DOHH2 (cell line): ENCODE data around the gene GATAD2A.

Experiments
- EZH2phosphoT487 ChIP-seq: fragments of 200-600 bp; sonication (generic); IDR thresholded peaks from 2 replicates; pipeline ENCODE4 v1.6.1; 2017; ENCODE audit warnings: borderline replicate concordance, mild to moderate bottlenecking, antibody characterized with exemption, low read length, moderate library complexity, mixed read lengths
- TF ChIP-seq, protein P1 (sequence below): fragments of 200-600 bp; sonication (generic); IDR thresholded peaks from one replicate; pipeline ENCODE4 v1.5.1; 2014; ENCODE audit warnings: antibody characterized with exemption, mild to moderate bottlenecking, low read depth, low read length; ENCODE audit not compliant: poor library complexity, severe bottlenecking

DNA sequence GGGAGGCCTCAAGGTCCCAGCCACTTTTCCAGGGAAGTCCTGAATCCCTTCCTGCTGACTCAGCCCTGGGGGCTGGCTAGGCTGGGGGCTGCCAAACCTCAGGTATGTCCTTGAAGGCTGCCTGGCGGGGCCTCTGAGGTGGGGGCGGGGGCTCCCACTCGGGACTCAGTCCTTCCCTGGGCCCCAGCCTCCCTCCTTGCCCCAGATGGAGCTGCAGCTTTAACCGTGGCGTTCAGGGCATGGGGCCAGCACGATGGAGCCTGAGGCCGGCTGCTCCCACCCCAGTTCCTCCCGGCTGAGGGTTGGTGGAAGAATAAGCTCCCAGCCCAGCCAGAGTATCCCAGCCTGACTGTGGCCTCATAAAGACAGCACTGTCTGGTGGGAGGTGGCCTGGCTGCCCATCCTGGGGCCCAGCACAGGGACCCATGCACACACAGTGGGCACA, 145.0 kb downstream of the GATAD2A start:
- TF ChIP-seq, protein P1, sequence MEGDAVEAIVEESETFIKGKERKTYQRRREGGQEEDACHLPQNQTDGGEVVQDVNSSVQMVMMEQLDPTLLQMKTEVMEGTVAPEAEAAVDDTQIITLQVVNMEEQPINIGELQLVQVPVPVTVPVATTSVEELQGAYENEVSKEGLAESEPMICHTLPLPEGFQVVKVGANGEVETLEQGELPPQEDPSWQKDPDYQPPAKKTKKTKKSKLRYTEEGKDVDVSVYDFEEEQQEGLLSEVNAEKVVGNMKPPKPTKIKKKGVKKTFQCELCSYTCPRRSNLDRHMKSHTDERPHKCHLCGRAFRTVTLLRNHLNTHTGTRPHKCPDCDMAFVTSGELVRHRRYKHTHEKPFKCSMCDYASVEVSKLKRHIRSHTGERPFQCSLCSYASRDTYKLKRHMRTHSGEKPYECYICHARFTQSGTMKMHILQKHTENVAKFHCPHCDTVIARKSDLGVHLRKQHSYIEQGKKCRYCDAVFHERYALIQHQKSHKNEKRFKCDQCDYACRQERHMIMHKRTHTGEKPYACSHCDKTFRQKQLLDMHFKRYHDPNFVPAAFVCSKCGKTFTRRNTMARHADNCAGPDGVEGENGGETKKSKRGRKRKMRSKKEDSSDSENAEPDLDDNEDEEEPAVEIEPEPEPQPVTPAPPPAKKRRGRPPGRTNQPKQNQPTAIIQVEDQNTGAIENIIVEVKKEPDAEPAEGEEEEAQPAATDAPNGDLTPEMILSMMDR = no peak
- TF ChIP-seq EZH2phosphoT487 = no peak
